Measurements from ENCODE around the gene TPPP. TPM values are rescaled to one million over a fixed set of nuclear protein-coding genes. Genes with fewer than 3 reads are reported as not detected.

Gene TPPP
- polyA plus RNA-seq, 1 donor (not counting 4 experiments of a cell fraction or from before 2014, with no cell fraction given), result 0.88 TPM

GRCh38 chr5:642481-642880, 50.7 kb downstream of the TPPP start:
- no peaks in the 10 kb centered on the region for H4K20me1 ChIP-seq (ENCODE audit: control insufficient read depth, extremely low read depth, insufficient read depth, low read length)
- no peaks in the 10 kb centered on the region for H3K9me1 ChIP-seq (ENCODE audit: control insufficient read depth, extremely low read depth, insufficient read depth, low read length)
- H3K79me2 ChIP-seq (ENCODE audit: control insufficient read depth, insufficient read depth, low read length), result no peaks in the 10 kb centered on the region
- H3K27ac ChIP-seq (ENCODE audit: control insufficient read depth, insufficient read depth, low read length), result no peak overlapping the region
- H2AFZ ChIP-seq (ENCODE audit: control insufficient read depth, low read length), result no peak overlapping the region
- H3K27me3 ChIP-seq (ENCODE audit: control insufficient read depth, extremely low read depth, insufficient read depth, low read length), result no peaks in the 10 kb centered on the region
- H3K36me3 ChIP-seq (ENCODE audit: control insufficient read depth in 2 of 2, extremely low read depth in 1 of 2, insufficient read depth in 2 of 2, low read length in 2 of 2), result peaks cover 25 to 37% of the 10 kb centered on the region in 2 experiments
- FAIRE-seq, result no peak
- no peak overlapping the region for H3K9ac ChIP-seq (ENCODE audit: control insufficient read depth, extremely low read depth, insufficient read depth, low read length)
- H3K4me2 ChIP-seq (ENCODE audit: control insufficient read depth, extremely low read depth, insufficient read depth, low read depth, low read length), result no peak overlapping the region
- no peak for DNase-seq (ENCODE audit: low read depth, low spot score)
- TF ChIP-seq CTCF (optimal IDR thresholded peaks at IDR 0.05 in 1 of 3, IDR thresholded peaks at IDR 0.05 in 1 of 3, conservative IDR thresholded peaks at IDR 0.05 in 1 of 3; ENCODE audit: extremely low read depth in 1 of 3, insufficient read depth in 2 of 3, low read length in 3 of 3) (no peak), EZH2 (IDR thresholded peaks at IDR 0.05; ENCODE audit: low read length) (no peak)
- no peak overlapping the region for H3K4me3 ChIP-seq (ENCODE audit: control insufficient read depth in 2 of 3, extremely low read depth in 1 of 3, insufficient read depth in 2 of 3, low read depth in 1 of 3, low read length in 3 of 3)
- no peaks in the 10 kb centered on the region for H3K9me3 ChIP-seq (ENCODE audit: control insufficient read depth, low read depth, low read length)
- no peaks in the 10 kb centered on the region for H3K4me1 ChIP-seq (ENCODE audit: control insufficient read depth, extremely low read depth, insufficient read depth, low read length)
- dilution Hi-C loops (cut with MboI; ENCODE audit: extremely low pct_ligation_motif_present, low sequenced_read_pairs), result no loop called here

GRCh38 chr5:641331-641765, 51.8 kb downstream of the TPPP start:
- H3K4me2 ChIP-seq (ENCODE audit: control insufficient read depth, extremely low read depth, insufficient read depth, low read depth, low read length), result no peak overlapping the region
- H3K27me3 ChIP-seq (ENCODE audit: control insufficient read depth, extremely low read depth, insufficient read depth, low read length), result no peaks in the 10 kb centered on the region
- H3K9me1 ChIP-seq (ENCODE audit: control insufficient read depth, extremely low read depth, insufficient read depth, low read length), result no peaks in the 10 kb centered on the region
- H2AFZ ChIP-seq (ENCODE audit: control insufficient read depth, low read length), result no peak overlapping the region
- peaks cover 25 to 40% of the 10 kb centered on the region in 2 experiments for H3K36me3 ChIP-seq (ENCODE audit: control insufficient read depth in 2 of 2, extremely low read depth in 1 of 2, insufficient read depth in 2 of 2, low read length in 2 of 2)
- TF ChIP-seq EZH2 (IDR thresholded peaks at IDR 0.05; ENCODE audit: low read length), result no peak
- TF ChIP-seq CTCF (optimal IDR thresholded peaks at IDR 0.05 in 1 of 3, IDR thresholded peaks at IDR 0.05 in 1 of 3, conservative IDR thresholded peaks at IDR 0.05 in 1 of 3; ENCODE audit: extremely low read depth in 1 of 3, insufficient read depth in 2 of 3, low read length in 3 of 3), result no peak
- no peak overlapping the region for H3K9ac ChIP-seq (ENCODE audit: control insufficient read depth, extremely low read depth, insufficient read depth, low read length)
- H3K27ac ChIP-seq (ENCODE audit: control insufficient read depth, insufficient read depth, low read length), result no peak overlapping the region
- no peak overlapping the region for H3K4me3 ChIP-seq (ENCODE audit: control insufficient read depth in 2 of 3, extremely low read depth in 1 of 3, insufficient read depth in 2 of 3, low read depth in 1 of 3, low read length in 3 of 3)
- no peaks in the 10 kb centered on the region for H3K9me3 ChIP-seq (ENCODE audit: control insufficient read depth, low read depth, low read length)
- DNase-seq (ENCODE audit: low read depth, low spot score) (no peak), FAIRE-seq (no peak)
- no peaks in the 10 kb centered on the region for H3K79me2 ChIP-seq (ENCODE audit: control insufficient read depth, insufficient read depth, low read length)
- dilution Hi-C loops (cut with MboI; ENCODE audit: extremely low pct_ligation_motif_present, low sequenced_read_pairs), result no loop called here
- H3K4me1 ChIP-seq (ENCODE audit: control insufficient read depth, extremely low read depth, insufficient read depth, low read length), result no peaks in the 10 kb centered on the region
- no peaks in the 10 kb centered on the region for H4K20me1 ChIP-seq (ENCODE audit: control insufficient read depth, extremely low read depth, insufficient read depth, low read length)

Data from keratinocyte (primary cell).